Thoracic aorta (tissue), 2 donors: ENCODE results near the gene ELF5. TPM values are rescaled to one million over a fixed set of nuclear protein-coding genes. Genes with fewer than 3 reads are reported as not detected.

Source experiments
- ATAC-seq: fragments of 150-250 bp; one replicate; pipeline ENCODE4 v1.8.0; 2017; ENCODE audit warnings: low read depth; ENCODE audit not compliant: insufficient number of reproducible peaks, low FRiP score
- DNase-seq: peaks from one replicate; pipeline ENCODE4 v3.0.0-alpha.2; 2020; ENCODE audit warnings: low spot score
- H3K27ac ChIP-seq, 2 donors: fragments of 200-600 bp; sonication (generic); 1 replicate in 1 of 2; 2 replicates in 1 of 2; pipeline ENCODE4 v1.5.1; 2016; ENCODE audit warnings: mild to moderate bottlenecking in 2 of 2, moderate library complexity in 2 of 2
- H3K27me3 ChIP-seq: fragments of 200-600 bp; sonication (generic); replicated peaks from 2 replicates; pipeline ENCODE4 v1.6.0; 2016; ENCODE audit warnings: mild to moderate bottlenecking; ENCODE audit not compliant: insufficient read depth
- H3K36me3 ChIP-seq: fragments of 200-600 bp; sonication (generic); one replicate; pipeline ENCODE4 v1.5.1; 2016
- H3K4me1 ChIP-seq, 2 donors: fragments of 200-600 bp; sonication (generic); 1 replicate in 1 of 2; 2 replicates in 1 of 2; pipeline versions ENCODE4 v1.5.1 to v1.6.0; 2016; ENCODE audit warnings: low read depth in 2 of 2, mild to moderate bottlenecking in 1 of 2; ENCODE audit not compliant: control insufficient read depth in 1 of 2
- H3K4me3 ChIP-seq: fragments of 200-600 bp; sonication (generic); 2 replicates; pipeline ENCODE4 v1.5.1; 2016; ENCODE audit warnings: mild to moderate bottlenecking
- H3K9me3 ChIP-seq: fragments of 200-600 bp; sonication (generic); 2 replicates; pipeline ENCODE4 v1.5.1; 2016
- CTCF ChIP-seq: fragments of 200-600 bp; sonication (generic); IDR thresholded peaks from one replicate; pipeline ENCODE4 v1.5.1; 2019; ENCODE audit warnings: antibody characterized with exemption
- total RNA-seq, 2 donors: library from RNA; depleted of rRNA; stranded (reverse); fragments of >200 nt; gene quantifications; one replicate each; pipeline versions ENCODE4 v1.1.0 to v1.2.3, GENCODE V29; 2016

Gene ELF5
- total RNA-seq, 2 donors from 2014 or later = not detected

- H3K4me1 ChIP-seq = no peaks in the 10 kb centered on the region
- DNase-seq (no peak), ATAC-seq (no peak)
- H3K27ac ChIP-seq = no peak overlapping the region
- TF ChIP-seq CTCF = no peak
- no peaks in the 10 kb centered on the region for H3K9me3 ChIP-seq
- no peak overlapping the region for H3K4me3 ChIP-seq
- no peaks in the 10 kb centered on the region for H3K27me3 ChIP-seq
- H3K36me3 ChIP-seq = peaks cover 16% of the 10 kb centered on the region
Observed at GRCh38 chr11:34448223-34448994, 65.2 kb downstream of the ELF5 start.

GRCh38 chr11:34447044-34447443, 66.5 kb downstream of the ELF5 start:
- TF ChIP-seq CTCF = no peak
- DNase-seq (no peak), ATAC-seq (no peak)
- no peaks in the 10 kb centered on the region for H3K9me3 ChIP-seq
- H3K27ac ChIP-seq = no peak overlapping the region
- no peaks in the 10 kb centered on the region for H3K27me3 ChIP-seq
- H3K4me1 ChIP-seq = no peaks in the 10 kb centered on the region
- peaks cover 6% of the 10 kb centered on the region for H3K36me3 ChIP-seq
- H3K4me3 ChIP-seq = no peak overlapping the region

GRCh38 chr11:34446386-34446785, 67.2 kb downstream of the ELF5 start:
- ATAC-seq (no peak), DNase-seq (no peak)
- Histone ChIP-seq H3K4me1 (no peaks in the 10 kb centered on the region), H3K27me3 (no peaks in the 10 kb centered on the region), H3K9me3 (no peaks in the 10 kb centered on the region), H3K27ac (no peak overlapping the region), H3K36me3 (no peaks in the 10 kb centered on the region), H3K4me3 (no peak overlapping the region)
- no peak for TF ChIP-seq CTCF

DNA sequence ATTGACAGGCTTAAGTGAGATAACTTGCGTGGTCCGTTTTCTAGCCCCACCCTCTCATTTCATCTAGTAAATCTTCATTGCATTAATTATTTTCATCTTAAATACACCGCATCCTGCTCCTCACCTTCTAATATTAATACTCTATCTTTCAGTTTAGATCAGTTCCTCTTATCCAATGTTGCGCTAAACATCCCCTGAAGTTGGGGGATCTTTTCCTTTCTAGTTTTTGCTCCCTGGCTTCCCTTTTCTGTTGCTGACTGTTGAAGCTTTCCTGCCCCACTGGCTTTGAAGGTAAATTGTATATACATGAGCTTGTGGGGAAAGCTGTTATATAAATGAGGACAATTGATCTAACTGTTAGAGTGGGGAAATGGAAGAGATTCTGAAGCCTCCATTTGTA, 67.6 kb downstream of the ELF5 start:
- no peaks in the 10 kb centered on the region for H3K4me1 ChIP-seq
- DNase-seq (no peak), ATAC-seq (no peak)
- H3K9me3 ChIP-seq = no peaks in the 10 kb centered on the region
- no peaks in the 10 kb centered on the region for H3K27me3 ChIP-seq
- no peak for TF ChIP-seq CTCF
- no peak overlapping the region for H3K27ac ChIP-seq
- H3K4me3 ChIP-seq = no peak overlapping the region
- H3K36me3 ChIP-seq = no peaks in the 10 kb centered on the region

DNA sequence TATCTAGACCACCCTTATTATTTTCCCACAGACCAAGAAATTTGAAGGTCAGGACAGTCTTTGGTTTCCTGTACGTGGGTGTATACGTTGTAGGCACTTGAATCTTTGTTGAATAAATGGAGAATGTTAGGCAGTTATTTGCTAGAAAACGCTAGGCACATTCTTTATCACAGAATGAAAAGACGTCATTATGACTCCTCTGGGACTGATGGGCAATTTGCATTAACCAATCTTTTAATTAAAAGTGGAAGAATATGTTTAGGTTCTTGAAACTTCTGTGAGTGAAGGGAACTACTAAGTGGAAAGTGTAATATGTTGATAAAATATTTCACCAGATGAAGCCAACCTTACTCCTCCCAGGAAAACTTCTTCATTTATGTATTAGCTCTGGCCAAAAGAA, 69.2 kb downstream of the ELF5 start:
- Histone ChIP-seq H3K27ac (no peak overlapping the region), H3K4me1 (peaks cover 7 to 15% of the 10 kb centered on the region in 2 donors), H3K36me3 (no peaks in the 10 kb centered on the region), H3K27me3 (no peaks in the 10 kb centered on the region), H3K4me3 (no peak overlapping the region), H3K9me3 (no peaks in the 10 kb centered on the region)
- TF ChIP-seq CTCF = no peak
- DNase-seq (no peak), ATAC-seq (no peak)
